Calu3 (cell line): Measurements from ENCODE around the gene NAALADL2. TPM values are rescaled to one million over a fixed set of nuclear protein-coding genes. Genes with fewer than 3 reads are reported as not detected.
"Not testable (repeated sequence)": the region's sequence is repeated elsewhere in the genome, so short reads cannot be mapped to it uniquely, and the experiment has no call there.

Experiments used
- BruUV-seq: library from RNA; stranded (reverse); fragments of 400-500 nt; replicated peaks from 2 replicates; lab custom pipeline; 2021; lab: Mats Ljungman, UMichigan
- CTCF ChIA-PET: fragments of 300-600 bp; sonication (Branson Sonifier 250); formaldehyde crosslinking; loops from one replicate; lab custom pipeline; 2022; ENCODE audit warnings: antibody characterized with exemption; lab: Charles Lee
- DNase-seq: peaks from one replicate; pipeline ENCODE4 v3.0.0; 2022
- H3K27ac Mint-ChIP-seq: one replicate; pipeline ENCODE4 v1.8.0; 2022; ENCODE audit warnings: mixed read lengths; ENCODE audit not compliant: unreplicated experiment
- H3K27me3 Mint-ChIP-seq: one replicate; pipeline ENCODE4 v1.8.0; 2022; ENCODE audit warnings: mixed read lengths; ENCODE audit not compliant: unreplicated experiment
- H3K36me3 Mint-ChIP-seq: one replicate; pipeline ENCODE4 v1.8.0; 2022; ENCODE audit warnings: mild to moderate bottlenecking, moderate library complexity, mixed read lengths; ENCODE audit not compliant: insufficient read depth, unreplicated experiment
- H3K4me1 Mint-ChIP-seq: one replicate; pipeline ENCODE4 v1.8.0; 2022; ENCODE audit warnings: mild to moderate bottlenecking, low read depth, mixed read lengths; ENCODE audit not compliant: unreplicated experiment
- H3K4me3 Mint-ChIP-seq: one replicate; pipeline ENCODE4 v1.8.0; 2022; ENCODE audit warnings: mild to moderate bottlenecking, low read depth, moderate library complexity, mixed read lengths; ENCODE audit not compliant: unreplicated experiment
- H3K9me3 Mint-ChIP-seq: one replicate; pipeline ENCODE4 v1.8.0; 2022; ENCODE audit warnings: low read depth, mixed read lengths; ENCODE audit not compliant: unreplicated experiment
- CTCF ChIP-seq: fragments of 200-600 bp; IDR thresholded peaks from one replicate; pipeline ENCODE4 v1.8.0; 2022; ENCODE audit warnings: antibody characterized with exemption; ENCODE audit not compliant: unreplicated experiment
- intact Hi-C: fragments of 100-400 bp; cut with micrococcal nuclease; formaldehyde crosslinking; loops from one replicate; pipeline ENCODE4 v1.10.0; 2022; ENCODE audit not compliant: unreplicated experiment
- total RNA-seq: library from RNA; stranded (reverse); gene quantifications from 2 replicates; pipeline ENCODE4 v1.2.3, GENCODE V29; 2022

The NAALADL2 gene
- total RNA-seq, 1 experiment from 2014 or later: 36.9 TPM

DNA sequence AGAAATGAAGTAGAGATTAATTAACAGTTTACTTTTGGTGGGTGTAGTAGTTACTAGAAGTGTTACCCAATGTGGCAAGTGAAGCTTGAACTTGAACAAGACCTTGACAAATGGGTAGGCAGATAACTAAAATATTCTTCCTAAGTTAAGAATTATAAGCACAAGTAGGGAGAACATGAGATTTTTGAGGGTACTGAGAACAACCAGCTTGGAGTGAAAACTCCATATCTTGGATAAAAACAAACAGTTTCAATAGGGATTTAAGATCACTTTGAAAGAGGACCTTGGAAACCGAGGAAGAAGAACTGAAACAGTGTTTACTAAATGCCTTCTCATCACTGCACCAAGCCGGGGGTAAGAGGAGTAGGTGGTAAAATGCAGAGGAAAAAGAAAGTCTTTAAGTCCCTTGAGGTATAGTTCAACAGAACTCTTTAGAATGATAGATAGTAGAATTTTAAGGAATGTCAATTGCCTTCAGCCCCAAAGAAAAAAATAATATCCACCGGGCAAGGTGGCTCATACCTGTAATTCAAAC, 496.7 kb downstream of the NAALADL2 start:
- intact Hi-C loops: no loop called here
- H3K36me3 Mint-ChIP-seq: no peaks in the 10 kb centered on the region
- H3K4me3 Mint-ChIP-seq: no peak overlapping the region
- BruUV-seq: no TSS peak
- TF ChIP-seq CTCF: no peak
- no peaks in the 10 kb centered on the region for H3K27me3 Mint-ChIP-seq
- peaks cover 2% of the 10 kb centered on the region for H3K9me3 Mint-ChIP-seq
- DNase-seq: no peak
- peaks cover 20% of the 10 kb centered on the region for H3K4me1 Mint-ChIP-seq
- CTCF ChIA-PET: no interaction called here
- no peak overlapping the region for H3K27ac Mint-ChIP-seq

- Mint-ChIP-seq H3K9me3 (peaks cover 2% of the 10 kb centered on the region), H3K36me3 (no peaks in the 10 kb centered on the region), H3K4me3 (peak overlapping the region; percentile 12), H3K27ac (peak overlapping the region; percentile 57), H3K4me1 (peaks cover 20% of the 10 kb centered on the region), H3K27me3 (no peaks in the 10 kb centered on the region)
- no peak for TF ChIP-seq CTCF
- no peak for DNase-seq
- intact Hi-C loops: no loop called here
- CTCF ChIA-PET: no interaction called here
- no TSS peak for BruUV-seq
Observed at GRCh38 chr3:175356899-175357324, 497.8 kb downstream of the NAALADL2 start.

- no TSS peak for BruUV-seq
- Mint-ChIP-seq H3K36me3 (no peaks in the 10 kb centered on the region), H3K27me3 (no peaks in the 10 kb centered on the region), H3K4me3 (no peak overlapping the region), H3K9me3 (peaks cover 2% of the 10 kb centered on the region), H3K27ac (peak overlapping the region; percentile 57), H3K4me1 (peaks cover 20% of the 10 kb centered on the region)
- no peak for TF ChIP-seq CTCF
- CTCF ChIA-PET: no interaction called here
- DNase-seq: no peak
- intact Hi-C loops: no loop called here
Observed at GRCh38 chr3:175357758-175358157, 498.6 kb downstream of the NAALADL2 start.

DNA sequence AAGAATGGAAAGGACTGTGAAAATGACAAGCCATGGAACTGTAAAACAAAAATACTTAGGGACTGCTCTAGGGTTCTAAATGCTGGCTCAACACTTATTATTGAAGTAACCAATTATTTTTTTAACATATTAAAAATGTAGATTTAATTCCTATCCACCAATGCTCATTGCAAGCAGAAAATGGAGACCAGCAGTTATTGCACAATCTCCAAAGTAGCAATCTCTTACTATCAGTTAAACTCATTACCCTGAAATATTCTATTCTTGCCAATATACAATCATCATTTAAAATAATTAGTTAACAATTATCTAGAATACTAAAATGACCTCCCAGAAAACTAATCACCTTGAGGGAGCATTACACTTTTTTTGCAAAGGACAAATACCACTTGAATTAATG, 499.8 kb downstream of the NAALADL2 start:
- intact Hi-C loops: no loop called here
- peaks cover 20% of the 10 kb centered on the region for H3K4me1 Mint-ChIP-seq
- BruUV-seq: no TSS peak

DNA sequence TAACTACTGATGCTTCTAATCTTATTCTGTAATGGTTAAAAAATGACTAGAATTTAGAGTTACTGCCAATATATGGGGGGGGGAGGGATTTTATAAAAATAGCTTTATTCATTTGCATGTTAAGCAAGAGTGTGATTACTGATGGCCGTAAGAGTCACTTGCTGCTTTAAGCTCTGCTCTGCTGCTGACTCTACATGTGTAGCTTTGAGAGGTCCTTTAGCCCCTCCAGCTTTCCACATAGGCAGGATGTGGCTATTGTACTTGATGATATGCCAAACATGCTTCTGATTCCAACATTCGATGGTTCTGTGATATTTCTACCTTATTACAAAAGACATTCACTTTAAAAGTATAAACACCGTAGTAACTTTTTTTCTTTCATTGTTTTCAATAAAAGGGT, 511.3 kb downstream of the NAALADL2 start:
- H3K27ac Mint-ChIP-seq, H3K4me3 Mint-ChIP-seq, H3K4me1 Mint-ChIP-seq, H3K36me3 Mint-ChIP-seq, H3K27me3 Mint-ChIP-seq, BruUV-seq, intact Hi-C loops, H3K9me3 Mint-ChIP-seq, DNase-seq: not testable (repeated sequence)
- CTCF ChIA-PET: interaction anchor here (0.6 kb wide), 3 partner anchors 232 to 613 kb away, joined by 3 to 4 read pairs (median 4); no protein-coding TSS in a partner anchor

More for the DNA sequence above, 499.8 kb downstream of the NAALADL2 start:
- Mint-ChIP-seq H3K9me3 (peaks cover 5% of the 10 kb centered on the region), H3K36me3 (no peaks in the 10 kb centered on the region), H3K4me3 (no peak overlapping the region), H3K27me3 (no peaks in the 10 kb centered on the region), H3K27ac (no peak overlapping the region)
- no peak for DNase-seq
- CTCF ChIA-PET: no interaction called here
- TF ChIP-seq CTCF: no peak

- CTCF ChIA-PET, H3K4me1 Mint-ChIP-seq, H3K27me3 Mint-ChIP-seq, BruUV-seq, H3K9me3 Mint-ChIP-seq, DNase-seq, intact Hi-C loops, H3K36me3 Mint-ChIP-seq, H3K27ac Mint-ChIP-seq, H3K4me3 Mint-ChIP-seq: not testable (repeated sequence)
Observed at GRCh38 chr3:175371187-175371586, 512.1 kb downstream of the NAALADL2 start.
